Testis (tissue), 3 donors: ENCODE data around the gene LRRFIP2. TPM values are rescaled to one million over a fixed set of nuclear protein-coding genes. Genes with fewer than 3 reads are reported as not detected.

Experiments
- DNase-seq: peaks from one replicate; pipeline ENCODE4 v3.0.0-alpha.2; 2019
- H3K27ac ChIP-seq, 2 donors: fragments of 200-600 bp; sonication (generic); one replicate each; pipeline ENCODE4 v1.5.1; 2019
- H3K27me3 ChIP-seq: fragments of 200-600 bp; sonication (generic); one replicate; pipeline ENCODE4 v1.5.1; 2019
- H3K36me3 ChIP-seq: fragments of 200-600 bp; sonication (generic); one replicate; pipeline ENCODE4 v1.5.1; 2017; ENCODE audit warnings: low read depth; ENCODE audit errors: missing control alignments
- H3K4me1 ChIP-seq: fragments of 200-600 bp; sonication (generic); one replicate; pipeline ENCODE4 v1.5.1; 2019
- H3K4me3 ChIP-seq, 2 donors: fragments of 200-600 bp; sonication (generic); one replicate each; pipeline ENCODE4 v1.5.1; 2017 to 2019
- H3K9me3 ChIP-seq: fragments of 200-600 bp; sonication (generic); one replicate; pipeline ENCODE4 v1.5.1; 2017
- POLR2A ChIP-seq: fragments of 450-650 bp; IDR thresholded peaks from one replicate; pipeline ENCODE4 v1.6.1; 2017; ENCODE audit warnings: antibody characterized with exemption, mild to moderate bottlenecking, moderate library complexity
- WGBS, 2 donors: methylation state at CpG; one replicate each; pipeline ENCODE4 v1.1.5; 2018; 5-methylcytosine and 5-hydroxymethylcytosine counted together
- intact Hi-C: fragments of 100-400 bp; cut with DNase I; formaldehyde crosslinking; loops from one replicate; pipeline ENCODE4 v1.15.1; 2023; ENCODE audit warnings: low total_unique reads
- polyA plus RNA-seq: library from polyadenylated mRNA; stranded (reverse); fragments of 350-450 nt; fragmentation: Illumina TruSeq; extraction: RNeasy Lipid Tissue Mini Kit (QIAGEN cat#74804); gene quantifications from one replicate; pipeline ENCODE4 v1.2.3, GENCODE V29; 2014; ENCODE audit warnings: low read depth, low replicate concordance; ENCODE audit not compliant: insufficient read depth
- total RNA-seq, 2 donors: library from RNA; depleted of rRNA; stranded (reverse); fragments of >200 nt; gene quantifications; one replicate each; pipeline ENCODE4 v1.2.3, GENCODE V29; 2016
- TF ChIP-seq, protein P1 (sequence below), 3 experiments: fragments of 450-650 bp in 2 of 3; fragments of 200-600 bp in 1 of 3; sonication (generic) in 1 of 3; IDR thresholded peaks; one replicate each; pipeline ENCODE4 v1.5.1; 2016 to 2019; ENCODE audit warnings: antibody characterized with exemption in 3 of 3, mild to moderate bottlenecking in 2 of 3, moderate library complexity in 1 of 3

LRRFIP2 gene
- total and polyA plus RNA-seq, 3 donors from 2014 or later, result 86.2 to 115 (median 114) TPM

DNA sequence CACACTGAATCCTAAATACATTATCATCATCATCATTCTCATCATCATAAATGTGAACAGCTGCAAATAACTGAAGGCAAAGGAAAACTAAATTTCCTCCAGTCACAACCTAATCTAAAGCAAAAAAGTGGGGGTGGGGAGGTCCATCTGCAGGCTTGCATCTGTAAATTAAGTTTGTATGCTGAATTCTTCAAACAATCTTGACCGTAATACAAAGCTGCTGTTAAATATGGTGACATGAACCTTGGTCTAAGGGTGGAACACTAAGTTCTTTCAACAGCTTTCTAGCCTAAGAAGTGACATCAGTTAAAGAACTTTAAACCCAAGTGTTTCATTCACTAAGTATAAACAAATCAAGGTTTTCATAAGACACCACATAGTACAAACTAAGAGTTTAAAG is 4.3 kb downstream of the LRRFIP2 start:
- 43 to 45% methylated on average over 1 of the region's 1 CpG for WGBS, 2 donors
- Histone ChIP-seq H3K27me3 (no peaks in the 10 kb centered on the region), H3K27ac (peak overlapping the region in 1 of 2 donors; percentile 42), H3K9me3 (no peaks in the 10 kb centered on the region), H3K4me3 (no peak overlapping the region), H3K36me3 (no peaks in the 10 kb centered on the region), H3K4me1 (peaks cover 11% of the 10 kb centered on the region)
- DNase-seq, result no peak
- no peak for TF ChIP-seq POLR2A
- TF ChIP-seq, protein P1, sequence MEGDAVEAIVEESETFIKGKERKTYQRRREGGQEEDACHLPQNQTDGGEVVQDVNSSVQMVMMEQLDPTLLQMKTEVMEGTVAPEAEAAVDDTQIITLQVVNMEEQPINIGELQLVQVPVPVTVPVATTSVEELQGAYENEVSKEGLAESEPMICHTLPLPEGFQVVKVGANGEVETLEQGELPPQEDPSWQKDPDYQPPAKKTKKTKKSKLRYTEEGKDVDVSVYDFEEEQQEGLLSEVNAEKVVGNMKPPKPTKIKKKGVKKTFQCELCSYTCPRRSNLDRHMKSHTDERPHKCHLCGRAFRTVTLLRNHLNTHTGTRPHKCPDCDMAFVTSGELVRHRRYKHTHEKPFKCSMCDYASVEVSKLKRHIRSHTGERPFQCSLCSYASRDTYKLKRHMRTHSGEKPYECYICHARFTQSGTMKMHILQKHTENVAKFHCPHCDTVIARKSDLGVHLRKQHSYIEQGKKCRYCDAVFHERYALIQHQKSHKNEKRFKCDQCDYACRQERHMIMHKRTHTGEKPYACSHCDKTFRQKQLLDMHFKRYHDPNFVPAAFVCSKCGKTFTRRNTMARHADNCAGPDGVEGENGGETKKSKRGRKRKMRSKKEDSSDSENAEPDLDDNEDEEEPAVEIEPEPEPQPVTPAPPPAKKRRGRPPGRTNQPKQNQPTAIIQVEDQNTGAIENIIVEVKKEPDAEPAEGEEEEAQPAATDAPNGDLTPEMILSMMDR (IDR thresholded peaks at IDR 0.05), result no peak
- intact Hi-C loops, result no loop called here

DNA sequence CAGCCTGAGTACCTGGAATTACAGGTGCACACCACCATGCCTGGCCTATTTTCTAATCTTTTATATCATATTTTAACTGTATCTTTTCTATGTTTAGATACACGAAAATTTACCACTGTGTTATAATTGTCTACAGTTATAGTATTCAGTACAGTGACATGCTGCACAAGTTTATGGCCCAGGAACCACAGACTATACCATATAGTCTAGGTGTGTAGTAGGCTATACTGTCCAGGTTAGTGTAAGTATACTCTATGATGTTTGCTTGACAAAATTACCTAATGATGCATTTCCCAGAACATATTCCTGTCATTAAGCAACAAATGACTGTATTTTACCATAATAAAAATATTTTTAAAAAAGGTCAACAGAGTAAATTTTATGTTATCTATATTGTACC is 5.5 kb downstream of the LRRFIP2 start:
- Histone ChIP-seq H3K4me1 (peaks cover 1% of the 10 kb centered on the region), H3K27me3 (no peaks in the 10 kb centered on the region), H3K9me3 (no peaks in the 10 kb centered on the region), H3K4me3 (no peak overlapping the region), H3K27ac (peak overlapping the region in 1 of 2 donors; percentile 37), H3K36me3 (no peaks in the 10 kb centered on the region)
- TF ChIP-seq POLR2A, result no peak
- TF ChIP-seq, protein P1 (IDR thresholded peaks at IDR 0.05), result no peak
- intact Hi-C loops, result no loop called here
- no peak for DNase-seq
- WGBS, 2 donors, result 72 to 75% methylated on average over 1 of the region's 1 CpG

DNA sequence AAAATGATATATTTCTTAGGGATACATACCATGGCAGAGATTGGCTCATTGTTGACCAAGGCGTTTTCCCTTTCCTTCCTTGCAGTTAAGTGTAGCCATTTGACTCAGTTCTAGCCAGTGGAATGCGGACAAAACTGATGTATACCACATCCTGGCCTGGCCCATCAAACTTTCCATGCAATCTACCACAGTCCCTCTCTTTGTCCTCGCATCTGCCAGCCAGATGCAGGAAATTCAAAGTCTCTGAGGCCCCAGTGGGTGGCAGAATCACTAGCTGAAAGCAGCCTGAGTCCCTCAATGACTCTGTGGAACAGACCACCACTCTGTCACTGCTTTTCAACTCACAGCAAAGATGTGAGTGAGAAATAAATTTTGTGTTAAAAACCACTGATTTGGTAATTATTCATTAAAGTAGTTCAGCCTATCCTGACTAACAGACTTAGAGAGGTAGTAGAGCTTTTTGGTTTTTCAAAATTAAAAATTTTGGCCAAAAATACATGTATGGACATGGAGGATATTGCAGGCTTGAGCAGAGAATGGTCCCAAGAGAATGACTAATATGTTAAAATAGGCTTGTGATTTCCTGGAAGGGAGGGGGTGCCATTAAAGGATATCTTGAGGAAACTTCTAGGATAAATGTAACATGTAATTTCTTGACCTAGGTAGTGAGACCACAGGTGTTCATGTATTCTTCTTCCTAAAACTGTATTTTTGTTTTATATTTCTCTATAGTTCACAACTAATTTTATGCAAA is 10.9 kb downstream of the LRRFIP2 start:
- Histone ChIP-seq H3K27ac (no peak overlapping the region), H3K27me3 (no peaks in the 10 kb centered on the region), H3K36me3 (no peaks in the 10 kb centered on the region), H3K4me1 (no peaks in the 10 kb centered on the region), H3K9me3 (no peaks in the 10 kb centered on the region), H3K4me3 (no peak overlapping the region)
- 83 to 86% methylated on average over 3 of the region's 3 CpGs for WGBS, 2 donors
- intact Hi-C loops, result no loop called here
- DNase-seq, result no peak
- TF ChIP-seq, protein P1 (IDR thresholded peaks at IDR 0.05), result no peak
- no peak for TF ChIP-seq POLR2A

DNA sequence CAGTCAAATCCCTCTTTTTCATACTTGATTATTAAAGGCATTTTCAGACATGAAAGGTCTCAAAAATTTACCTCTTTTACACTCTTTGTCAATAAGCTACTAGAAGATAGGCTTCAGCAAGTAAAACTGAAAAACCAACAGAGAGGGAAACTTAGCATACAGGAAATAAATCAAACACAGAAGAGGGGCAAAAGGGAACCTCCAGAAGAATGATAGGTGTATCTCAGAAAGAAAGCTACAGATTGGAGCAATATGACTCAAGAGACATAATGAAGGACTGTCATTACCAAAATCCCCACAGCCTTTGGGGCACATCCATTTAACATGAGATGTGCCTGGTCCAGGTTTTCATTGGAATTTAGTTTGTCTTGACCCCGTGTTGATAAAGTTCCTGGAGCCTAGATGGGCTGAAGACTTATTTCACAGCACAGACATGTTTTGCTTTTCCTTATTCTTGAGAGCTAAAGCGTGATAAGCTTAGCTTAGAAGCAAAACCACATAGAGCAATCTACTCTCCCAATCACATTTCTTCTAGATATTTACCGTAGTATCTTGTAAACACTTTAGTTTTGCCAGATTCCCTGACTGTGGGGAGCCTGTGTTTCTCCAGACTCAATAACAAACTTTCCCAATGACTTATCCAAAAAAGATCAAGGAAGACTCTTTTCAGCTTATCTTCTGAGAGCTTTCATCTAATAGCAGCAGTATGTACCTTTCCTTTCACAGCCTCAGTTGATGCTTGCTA is 11.7 kb downstream of the LRRFIP2 start:
- WGBS, 2 donors, result 86 to 87% methylated on average over 3 of the region's 3 CpGs
- Histone ChIP-seq H3K27me3 (no peaks in the 10 kb centered on the region), H3K4me3 (no peak overlapping the region), H3K36me3 (no peaks in the 10 kb centered on the region), H3K27ac (no peak overlapping the region), H3K9me3 (no peaks in the 10 kb centered on the region), H3K4me1 (no peaks in the 10 kb centered on the region)
- TF ChIP-seq, protein P1 (IDR thresholded peaks at IDR 0.05), result no peak
- no peak for TF ChIP-seq POLR2A
- intact Hi-C loops, result no loop called here
- no peak for DNase-seq
